T-helper 17 cell (primary cell): ENCODE measurements around the gene A2ML1. TPM values are rescaled to one million over a fixed set of nuclear protein-coding genes. Genes with fewer than 3 reads are reported as not detected.

Source experiments
- total RNA-seq, 4 donors: library from RNA in 2 of 4; stranded (reverse) in 2 of 4; gene quantifications; one replicate each; pipeline ENCODE4 v1.2.3 and lab custom pipeline; 2022 to 2026

Gene A2ML1
- total RNA-seq, 2 donors from 2014 or later, result not detected

Other genes starting within 250 kb of the A2ML1 start
- gene AICDA, start 209.8 kb upstream of the A2ML1 start, total RNA-seq, result not detected
- gene MFAP5, start 159.8 kb upstream of the A2ML1 start, total RNA-seq, result not detected
- gene RIMKLB, start 124.6 kb upstream of the A2ML1 start, total RNA-seq, result 10 to 100 TPM; 15.1 to 15.2 TPM
- gene PHC1, start 91.9 kb downstream of the A2ML1 start, total RNA-seq, result 10 to 100 TPM; 52.7 to 54.1 TPM
- gene M6PR, start 127.0 kb downstream of the A2ML1 start, total RNA-seq, result 100 to 1,000 TPM; 185 to 188 TPM
- 10 to 100 TPM in 1 of 2 donors, 1 to 10 TPM in 1; 9.9 to 22.2 TPM for gene KLRG1, start 166.9 kb downstream of the A2ML1 start, total RNA-seq